Measurements from ENCODE around the gene C5orf15. TPM values are rescaled to one million over a fixed set of nuclear protein-coding genes. Genes with fewer than 3 reads are reported as not detected.

The C5orf15 gene
- total RNA-seq, 1 experiment from 2014 or later = 28.8 TPM

DNA sequence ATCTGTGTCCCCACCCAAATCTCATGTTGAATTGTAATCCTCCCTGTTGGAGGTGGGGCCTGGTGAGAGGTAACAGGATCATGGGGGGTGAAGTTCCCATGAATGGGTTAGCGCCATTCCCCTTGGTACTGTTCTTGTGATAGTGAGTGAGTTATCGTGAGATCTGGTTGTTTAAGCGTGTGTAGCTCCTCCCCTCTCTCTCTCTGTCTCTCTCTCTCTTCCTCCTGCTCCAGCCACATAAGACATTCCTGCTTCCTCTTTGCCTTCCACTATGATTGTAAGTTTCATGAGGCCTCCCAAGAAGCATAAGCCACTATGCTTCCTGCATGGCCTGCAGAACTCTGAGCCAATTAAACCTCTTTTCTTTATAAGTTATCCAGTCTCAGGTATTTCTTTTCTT, 28.8 kb downstream of the C5orf15 start:
- H2AFZ ChIP-seq (ENCODE audit: low read depth, low read length, poor library complexity, severe bottlenecking) = no peak overlapping the region
- H3K9me3 ChIP-seq (ENCODE audit: control insufficient read depth in 1 of 2, insufficient read depth in 1 of 2, low read depth in 1 of 2, low read length in 2 of 2) = no peaks in the 10 kb centered on the region
- H3K27me3 ChIP-seq (ENCODE audit: insufficient read depth, low read length) = no peaks in the 10 kb centered on the region
- DNase-seq (ENCODE audit: low read depth, low spot score) (no peak), ATAC-seq (no peak)
- BruUV-seq (replicated peaks) = no TSS peak
- no peak overlapping the region for H3K9ac ChIP-seq (ENCODE audit: low read length)
- RAD21 ChIA-PET (ENCODE audit: low non-redundant PET in 1 of 2, low total read pairs in 2 of 2, uncharacterized antibody in 2 of 2, unreplicated experiment in 2 of 2) = no interaction called here
- no peaks in the 10 kb centered on the region for H4K20me1 ChIP-seq (ENCODE audit: insufficient read depth)
- no peak overlapping the region for H3K27ac ChIP-seq (ENCODE audit: low read depth, low read length)
- H3K4me2 ChIP-seq (ENCODE audit: low read length) = no peak overlapping the region
- CTCF ChIA-PET = no interaction called here
- H3K4me3 ChIP-seq (replicated peaks in 1 of 2; ENCODE audit: low read depth in 1 of 2, low read length in 2 of 2) = no peak overlapping the region
- H3K79me2 ChIP-seq (ENCODE audit: insufficient read depth, low read length) = no peaks in the 10 kb centered on the region
- H3K4me1 ChIP-seq (ENCODE audit: control insufficient read depth in 1 of 2, insufficient read depth in 2 of 2, low read length in 2 of 2) = no peaks in the 10 kb centered on the region
- TF ChIP-seq YY1 (IDR thresholded peaks at IDR 0.05; ENCODE audit: extremely low read depth, insufficient replicate concordance, low read depth, low read length) (no peak), TCF7L2 (IDR thresholded peaks at IDR 0.05; ENCODE audit: borderline replicate concordance, extremely low read depth, insufficient read depth, insufficient read length) (no peak), EGR1 (IDR thresholded peaks at IDR 0.05; ENCODE audit: low read depth) (no peak), CTCF (IDR thresholded peaks at IDR 0.05 in 2 of 3, conservative IDR thresholded peaks at IDR 0.05 in 1 of 3; ENCODE audit: borderline replicate concordance in 1 of 3, insufficient read depth in 1 of 3, low read depth in 2 of 3, low read length in 2 of 3) (no peak), EZH2phosphoT487 (IDR thresholded peaks at IDR 0.05; ENCODE audit: borderline replicate concordance) (no peak), CBX3 (IDR thresholded peaks at IDR 0.05; ENCODE audit: low read depth) (no peak), RAD21 (IDR thresholded peaks at IDR 0.05; ENCODE audit: low read depth) (no peak), POLR2A (IDR thresholded peaks at IDR 0.05; ENCODE audit: borderline replicate concordance, extremely low read depth, insufficient read depth, insufficient read length) (no peak), POLR2AphosphoS5 (IDR thresholded peaks at IDR 0.05; ENCODE audit: low read depth, low read length) (no peak), ELF1 (IDR thresholded peaks at IDR 0.05; ENCODE audit: borderline replicate concordance, low read depth) (no peak)
- TF ChIP-seq, protein P1, sequence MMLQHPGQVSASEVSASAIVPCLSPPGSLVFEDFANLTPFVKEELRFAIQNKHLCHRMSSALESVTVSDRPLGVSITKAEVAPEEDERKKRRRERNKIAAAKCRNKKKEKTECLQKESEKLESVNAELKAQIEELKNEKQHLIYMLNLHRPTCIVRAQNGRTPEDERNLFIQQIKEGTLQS (IDR thresholded peaks at IDR 0.05) = no peak
- POLR2A ChIA-PET = no interaction called here
- no peaks in the 10 kb centered on the region for H3K9me2 ChIP-seq (ENCODE audit: insufficient read depth)
- intact Hi-C loops (cut with micrococcal nuclease) = loop anchor here (5.0 kb wide), 1 partner anchor 517 kb away; no protein-coding TSS in a partner anchor
- no peaks in the 10 kb centered on the region for H3K36me3 ChIP-seq (ENCODE audit: control insufficient read depth in 1 of 2, insufficient read depth in 2 of 2, low read length in 2 of 2)

Data from HCT116 (cell line).